Astrocyte (in vitro differentiated cells and primary cell): ENCODE data around the gene HSD17B11.

Source experiments
- EZH2 ChIP-seq: IDR thresholded peaks from 2 replicates; pipeline ENCODE4 v1.6.1; 2012; ENCODE audit warnings: mild to moderate bottlenecking, low read length, inconsistent platforms; ENCODE audit not compliant: insufficient read depth
- TF ChIP-seq, protein P1 (sequence below): IDR thresholded peaks from 2 replicates; pipeline ENCODE4 v1.5.1; 2011; ENCODE audit warnings: low read depth, mild to moderate bottlenecking, inconsistent platforms, low read length, moderate library complexity; ENCODE audit not compliant: insufficient read depth

- TF ChIP-seq, protein P1, sequence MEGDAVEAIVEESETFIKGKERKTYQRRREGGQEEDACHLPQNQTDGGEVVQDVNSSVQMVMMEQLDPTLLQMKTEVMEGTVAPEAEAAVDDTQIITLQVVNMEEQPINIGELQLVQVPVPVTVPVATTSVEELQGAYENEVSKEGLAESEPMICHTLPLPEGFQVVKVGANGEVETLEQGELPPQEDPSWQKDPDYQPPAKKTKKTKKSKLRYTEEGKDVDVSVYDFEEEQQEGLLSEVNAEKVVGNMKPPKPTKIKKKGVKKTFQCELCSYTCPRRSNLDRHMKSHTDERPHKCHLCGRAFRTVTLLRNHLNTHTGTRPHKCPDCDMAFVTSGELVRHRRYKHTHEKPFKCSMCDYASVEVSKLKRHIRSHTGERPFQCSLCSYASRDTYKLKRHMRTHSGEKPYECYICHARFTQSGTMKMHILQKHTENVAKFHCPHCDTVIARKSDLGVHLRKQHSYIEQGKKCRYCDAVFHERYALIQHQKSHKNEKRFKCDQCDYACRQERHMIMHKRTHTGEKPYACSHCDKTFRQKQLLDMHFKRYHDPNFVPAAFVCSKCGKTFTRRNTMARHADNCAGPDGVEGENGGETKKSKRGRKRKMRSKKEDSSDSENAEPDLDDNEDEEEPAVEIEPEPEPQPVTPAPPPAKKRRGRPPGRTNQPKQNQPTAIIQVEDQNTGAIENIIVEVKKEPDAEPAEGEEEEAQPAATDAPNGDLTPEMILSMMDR: no peak
- TF ChIP-seq EZH2: no peak
These were observed 467 bp downstream of the HSD17B11 start for GRCh38 chr4:87390551-87390890.
